H1 (cell line): ENCODE data around the gene TEAD1. TPM values are rescaled to one million over a fixed set of nuclear protein-coding genes. Genes with fewer than 3 reads are reported as not detected.

Source experiments
- CTCF ChIA-PET: fragments of 300-600 bp; sonication (Branson Sonifier 250); formaldehyde crosslinking; loops from one replicate; lab custom pipeline; 2021; ENCODE audit not compliant: partially characterized antibody; lab: Charles Lee
- POLR2A ChIA-PET: fragments of 300-600 bp; sonication (Branson Sonifier 250); formaldehyde crosslinking; loops from one replicate; lab custom pipeline; 2021; ENCODE audit warnings: inconsistent platforms; ENCODE audit not compliant: partially characterized antibody; lab: Charles Lee
- DNase-seq, 2 experiments: peaks; one replicate each; pipeline versions ENCODE4 v3.0.0 to v3.0.0-alpha.2; 2010 to 2022; ENCODE audit warnings: low spot score in 2 of 2, low read depth in 1 of 2, mixed read lengths in 1 of 2
- FAIRE-seq: peaks from 2 replicates; lab custom pipeline; 2011; peaks lifted over from hg19 to GRCh38; lab: Jason Lieb, UNC
- H2AFZ ChIP-seq: 2 replicates; pipeline ENCODE4 v1.8.1; 2012; ENCODE audit warnings: low read length, inconsistent platforms
- H2AK5ac ChIP-seq: 2 replicates; pipeline ENCODE4 v1.6.1; 2013; ENCODE audit warnings: low read depth, low read length
- H2BK120ac ChIP-seq: replicated peaks from 2 replicates; pipeline ENCODE3; 2013; ENCODE audit warnings: low read depth, low read length, inconsistent platforms
- H2BK12ac ChIP-seq: 2 replicates; pipeline ENCODE4 v1.6.1; 2013; ENCODE audit warnings: low read depth, low read length
- H2BK15ac ChIP-seq: 2 replicates; pipeline ENCODE4 v1.6.1; 2013; ENCODE audit warnings: low read length
- H2BK20ac ChIP-seq: 2 replicates; pipeline ENCODE4 v1.6.1; 2013; ENCODE audit warnings: low read length
- H2BK5ac ChIP-seq: 2 replicates; pipeline ENCODE4 v1.6.1; 2013; ENCODE audit warnings: low read depth, low read length
- H3K14ac ChIP-seq: 2 replicates; pipeline ENCODE4 v1.6.1; 2013; ENCODE audit warnings: inconsistent platforms; ENCODE audit not compliant: insufficient read length
- H3K18ac ChIP-seq: 2 replicates; pipeline ENCODE4 v1.6.1; 2013; ENCODE audit warnings: low read length; ENCODE audit errors: extremely low read depth
- H3K23ac ChIP-seq: 2 replicates; pipeline ENCODE4 v1.6.1; 2013; ENCODE audit warnings: inconsistent platforms; ENCODE audit not compliant: insufficient read length
- H3K23me2 ChIP-seq: 2 replicates; pipeline ENCODE4 v1.6.1; 2013; ENCODE audit warnings: low read depth, low read length
- H3K27ac ChIP-seq: 2 replicates; pipeline ENCODE4 v1.6.1; 2011; ENCODE audit warnings: low read depth, low read length, inconsistent platforms
- H3K27me3 ChIP-seq, 4 experiments: replicated peaks in 1 of 4; 1 replicate in 1 of 4; 2 replicates in 3 of 4; pipeline versions ENCODE4 v1.6.1 to v1.8.1; 2011 to 2013; ENCODE audit warnings: low read length in 3 of 4, mild to moderate bottlenecking in 3 of 4, inconsistent platforms in 2 of 4, mixed read lengths in 2 of 4, moderate library complexity in 1 of 4; ENCODE audit not compliant: control insufficient read depth in 3 of 4, insufficient read depth in 3 of 4; ENCODE audit errors: extremely low read depth in 1 of 4
- H3K36me3 ChIP-seq, 4 experiments: 2 replicates each; pipeline versions ENCODE4 v1.6.1 to v1.8.1; 2011 to 2013; ENCODE audit warnings: mild to moderate bottlenecking in 4 of 4, low read length in 3 of 4, moderate library complexity in 2 of 4, control low read depth in 1 of 4, inconsistent platforms in 1 of 4; ENCODE audit not compliant: insufficient read depth in 4 of 4, control insufficient read depth in 2 of 4
- H3K4ac ChIP-seq: replicated peaks from 2 replicates; pipeline ENCODE3; 2013; ENCODE audit warnings: low read length, low read depth, mixed read lengths, inconsistent platforms; ENCODE audit not compliant: insufficient read length
- H3K4me1 ChIP-seq, 4 experiments: replicated peaks in 1 of 4; 1 replicate in 1 of 4; 2 replicates in 3 of 4; pipeline versions ENCODE4 v1.6.1 to v1.8.1; 2011 to 2013; ENCODE audit warnings: low read length in 3 of 4, inconsistent platforms in 2 of 4, mixed read lengths in 1 of 4; ENCODE audit not compliant: insufficient read depth in 4 of 4, control insufficient read depth in 3 of 4
- H3K4me2 ChIP-seq, 2 experiments: 2 replicates each; pipeline versions ENCODE4 v1.6.1 to v1.8.1; 2011 to 2013; ENCODE audit warnings: low read depth in 2 of 2, low read length in 2 of 2, control low read depth in 1 of 2, inconsistent platforms in 1 of 2, mild to moderate bottlenecking in 1 of 2; ENCODE audit not compliant: insufficient read depth in 1 of 2
- H3K4me3 ChIP-seq, 4 experiments: fragments of 200-600, 300-600 bp in 1 of 4; sonication (generic), shearing (Covaris generic), sonication (Bioruptor Twin) in 1 of 4; 2 replicates each; pipeline versions ENCODE4 v1.5.1 to v1.8.1; 2011 to 2016; ENCODE audit warnings: low read length in 4 of 4, low read depth in 3 of 4, control low read depth in 2 of 4, inconsistent platforms in 2 of 4, mild to moderate bottlenecking in 2 of 4, mixed read lengths in 1 of 4, moderate library complexity in 1 of 4; ENCODE audit not compliant: insufficient read depth in 2 of 4; ENCODE audit errors: extremely low read depth in 1 of 4
- H3K56ac ChIP-seq: replicated peaks from 2 replicates; pipeline ENCODE3; 2013; ENCODE audit warnings: low read depth, mild to moderate bottlenecking, mixed read lengths, low read length, inconsistent platforms; ENCODE audit not compliant: insufficient read length
- H3K79me1 ChIP-seq: 2 replicates; pipeline ENCODE4 v1.6.1; 2013; ENCODE audit warnings: low read depth, low read length, control low read depth
- H3K79me2 ChIP-seq, 2 experiments: 2 replicates each; pipeline versions ENCODE4 v1.6.1 to v1.8.1; 2012 to 2013; ENCODE audit warnings: low read length in 2 of 2, mild to moderate bottlenecking in 2 of 2, inconsistent platforms in 1 of 2; ENCODE audit not compliant: insufficient read depth in 2 of 2, control insufficient read depth in 1 of 2
- H3K9ac ChIP-seq, 4 experiments: replicated peaks in 1 of 4; 1 replicate in 1 of 4; 2 replicates in 3 of 4; pipeline versions ENCODE4 v1.6.1 to v1.8.1; 2011 to 2013; ENCODE audit warnings: low read depth in 3 of 4, low read length in 3 of 4, control low read depth in 2 of 4, mild to moderate bottlenecking in 2 of 4, moderate library complexity in 2 of 4, inconsistent platforms in 1 of 4; ENCODE audit errors: extremely low read depth in 1 of 4
- H3K9me3 ChIP-seq, 2 experiments: 2 replicates each; pipeline versions ENCODE4 v1.6.1 to v1.8.1; 2012 to 2013; ENCODE audit warnings: mild to moderate bottlenecking in 2 of 2, moderate library complexity in 2 of 2, control low read depth in 1 of 2, inconsistent platforms in 1 of 2, low read depth in 1 of 2, low read length in 1 of 2, mixed read lengths in 1 of 2; ENCODE audit not compliant: insufficient read depth in 2 of 2
- H4K20me1 ChIP-seq, 2 experiments: replicated peaks in 1 of 2; 2 replicates each; pipeline versions ENCODE3 to v1.8.1; 2011 to 2013; ENCODE audit warnings: inconsistent platforms in 2 of 2, low read length in 2 of 2, mild to moderate bottlenecking in 1 of 2; ENCODE audit not compliant: insufficient read depth in 2 of 2, control insufficient read depth in 1 of 2
- H4K5ac ChIP-seq: 2 replicates; pipeline ENCODE4 v1.6.1; 2013; ENCODE audit warnings: low read length, low read depth, mixed read lengths, inconsistent platforms; ENCODE audit not compliant: insufficient read length
- H4K8ac ChIP-seq: 2 replicates; pipeline ENCODE4 v1.8.0; 2013; ENCODE audit warnings: mild to moderate bottlenecking, moderate library complexity, low read length, inconsistent platforms; ENCODE audit not compliant: insufficient read depth; ENCODE audit errors: extremely low read depth
- H4K91ac ChIP-seq: replicated peaks from 2 replicates; pipeline ENCODE3; 2013; ENCODE audit warnings: low read length, mixed read lengths, inconsistent platforms; ENCODE audit not compliant: insufficient read length
- ASH2L ChIP-seq: fragments of 200-600, 300-600 bp; sonication (generic); IDR thresholded peaks from one replicate; pipeline ENCODE4 v1.7.1; 2017; ENCODE audit warnings: low read length
- CREB1 ChIP-seq: IDR thresholded peaks from 2 replicates; pipeline ENCODE4 v1.6.1; 2012; ENCODE audit warnings: inconsistent platforms
- CTCF ChIP-seq, 3 experiments: IDR thresholded peaks; 1 replicate in 2 of 3; 2 replicates in 1 of 3; pipeline versions ENCODE4 v1.5.1 to v1.6.1; 2011; ENCODE audit warnings: low read length in 3 of 3, mild to moderate bottlenecking in 3 of 3, inconsistent platforms in 2 of 3, low read depth in 1 of 3, moderate library complexity in 1 of 3; ENCODE audit not compliant: insufficient read depth in 1 of 3; ENCODE audit errors: control extremely low read depth in 1 of 3
- HDAC6 ChIP-seq: IDR thresholded peaks from one replicate; pipeline ENCODE4 v1.7.1; 2012; ENCODE audit warnings: low read depth, mild to moderate bottlenecking, inconsistent platforms, low read length, moderate library complexity
- KDM5A ChIP-seq: fragments of 200-600 bp; IDR thresholded peaks from 2 replicates; pipeline ENCODE4 v1.7.1; 2012; ENCODE audit warnings: mild to moderate bottlenecking, low read length, inconsistent platforms, mixed read lengths
- RBBP5 ChIP-seq: IDR thresholded peaks from 2 replicates; pipeline ENCODE4 v1.7.1; 2012; ENCODE audit warnings: low read depth, mild to moderate bottlenecking, inconsistent platforms, low read length, moderate library complexity, borderline replicate concordance
- SP2 ChIP-seq: IDR thresholded peaks from 2 replicates; pipeline ENCODE4 v1.6.1; 2012; ENCODE audit warnings: mild to moderate bottlenecking, low read length, inconsistent platforms
- TCF12 ChIP-seq: IDR thresholded peaks from 2 replicates; pipeline ENCODE4 v1.6.1; 2011; ENCODE audit warnings: low read depth, mild to moderate bottlenecking, low read length
- WGBS, 2 experiments: shearing (Covaris generic) in 1 of 2; methylation state at CpG; one replicate each; pipeline versions ENCODE4 v1.1.6 to v1.1.7; 2013 to 2015; ENCODE audit warnings: low lambda C conversion rate in 2 of 2, mixed read lengths in 2 of 2, inconsistent platforms in 1 of 2, low coverage in 1 of 2, missing lambda C conversion rate in 1 of 2; ENCODE audit not compliant: insufficient replicate concordance in 2 of 2, insufficient coverage in 1 of 2, insufficient read length in 1 of 2; ENCODE audit errors: extremely low coverage in 1 of 2, missing lambda C conversion rate in 1 of 2; 5-methylcytosine and 5-hydroxymethylcytosine counted together
- polyA plus RNA-seq, 7 experiments: library from polyadenylated mRNA; depleted of rRNA in 3 of 7; stranded (reverse) in 5 of 7; unstranded in 2 of 7; fragments of >200 nt in 5 of 7; fragments of 200-250 nt in 2 of 7; gene quantifications; 1 replicate in 5 of 7; 2 replicates in 1 of 7; 4 replicates in 1 of 7; pipeline versions ENCODE4 v1.2.1 to v1.2.3, GENCODE V29; 2011 to 2013; ENCODE audit warnings: missing spikeins in 2 of 7, mixed read lengths in 2 of 7
- total RNA-seq: library from RNA; stranded (reverse); fragmentation: NEBNext Ultra II Directional; extraction: Animal tissue kit (Norgen Biotek cat#: 25700); gene quantifications from 2 replicates; pipeline ENCODE4 v1.2.1, GENCODE V29; 2021
- TF ChIP-seq, protein P1 (sequence below): IDR thresholded peaks from 2 replicates; pipeline ENCODE4 v1.6.1; 2011; ENCODE audit warnings: low read length, improper control_type of control experiment

Gene TEAD1
- total and polyA plus RNA-seq, 2 of the 8 experiments (the other 6 are each of a cell fraction or from before 2014, with no cell fraction given): 15.6 to 67.4 TPM

DNA sequence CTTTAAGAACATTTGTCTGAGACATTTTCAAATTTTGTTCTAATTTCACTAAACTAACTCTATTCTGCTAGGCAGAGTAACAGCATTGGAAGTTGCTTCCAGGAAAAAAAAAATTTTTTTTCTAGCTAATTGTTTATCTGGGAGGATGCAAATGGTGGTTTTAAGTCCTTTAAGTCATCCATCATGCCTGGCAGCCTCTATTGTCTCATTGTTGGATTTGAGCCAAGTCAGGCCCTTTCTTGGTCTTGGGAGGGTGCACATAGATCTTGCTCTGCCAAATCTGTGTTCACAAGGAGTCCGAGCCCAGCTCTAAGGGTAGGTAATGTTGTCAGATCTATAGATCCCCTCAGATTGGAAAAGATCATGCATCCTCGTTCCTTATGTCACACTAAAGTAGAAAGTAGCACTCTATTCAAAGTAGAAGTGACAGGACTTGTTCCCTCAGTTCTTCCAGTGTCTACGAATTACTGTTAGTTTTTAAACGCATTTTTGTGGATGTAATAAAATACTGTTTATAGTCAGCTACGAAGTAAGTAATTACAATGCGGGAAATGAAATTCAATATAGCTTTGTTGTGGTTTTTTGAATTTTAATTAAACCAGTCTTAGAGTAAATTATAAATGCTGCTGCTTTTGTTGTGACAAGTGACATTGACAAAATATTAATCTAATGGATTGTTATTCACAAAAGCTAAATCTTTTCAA is 168.9 kb downstream of the TEAD1 start:
- WGBS, 2 experiments: 86% methylated on average over 6 of the region's 6 CpGs; no CpG with 5 or more reads in 1 of the 2 experiments
- no peak for FAIRE-seq
- no peak overlapping the region for H3K9ac ChIP-seq
- H3K14ac ChIP-seq: no peak overlapping the region
- no peaks in the 10 kb centered on the region for H3K9me3 ChIP-seq
- H2AK5ac ChIP-seq: no peak overlapping the region
- no peaks in the 10 kb centered on the region; the same call in none of the 2 replicates for H3K79me1 ChIP-seq
- no peaks in the 10 kb centered on the region for H4K20me1 ChIP-seq
- H3K56ac ChIP-seq: no peak overlapping the region
- no peak overlapping the region for H3K4ac ChIP-seq
- no peak overlapping the region for H2BK120ac ChIP-seq
- H3K36me3 ChIP-seq: no peaks in the 10 kb centered on the region
- H2BK5ac ChIP-seq: no peak overlapping the region
- H3K4me3 ChIP-seq: no peak overlapping the region
- H2BK15ac ChIP-seq: no peak overlapping the region
- peaks cover 8 to 41% (median 19%) of the 10 kb centered on the region in 4 experiments; a peak in 6 of 7 replicates for H3K4me1 ChIP-seq
- ChIA-PET CTCF (interaction anchor here (0.6 to 1.6 kb wide), 7 partner anchors 8 to 121 kb away, joined by 3 to 6 read pairs (median 4); no protein-coding TSS in a partner anchor), POLR2A (interaction anchor here (0.9 to 2.7 kb wide), 3 partner anchors 21 to 73 kb away, joined by 3 to 12 read pairs (median 3); no protein-coding TSS in a partner anchor)
- no peak overlapping the region for H2BK12ac ChIP-seq
- no peaks in the 10 kb centered on the region for H3K23me2 ChIP-seq
- no peak overlapping the region for H3K4me2 ChIP-seq
- H4K5ac ChIP-seq: no peak overlapping the region
- DNase-seq: no peak
- H3K79me2 ChIP-seq: peaks cover 0 to 79% of the 10 kb centered on the region in 2 experiments; a peak in 2 of 4 replicates
- H2AFZ ChIP-seq: no peak overlapping the region
- no peak overlapping the region for H3K23ac ChIP-seq
- no peaks in the 10 kb centered on the region for H3K27me3 ChIP-seq
- no peak overlapping the region for H4K91ac ChIP-seq
- H4K8ac ChIP-seq: no peak overlapping the region
- no peak overlapping the region for H3K18ac ChIP-seq
- H2BK20ac ChIP-seq: no peak overlapping the region
- H3K27ac ChIP-seq: no peak overlapping the region
- TF ChIP-seq KDM5A: no peak
- TF ChIP-seq TCF12: no peak
- TF ChIP-seq RBBP5: no peak
- TF ChIP-seq SP2: no peak
- TF ChIP-seq, protein P1, sequence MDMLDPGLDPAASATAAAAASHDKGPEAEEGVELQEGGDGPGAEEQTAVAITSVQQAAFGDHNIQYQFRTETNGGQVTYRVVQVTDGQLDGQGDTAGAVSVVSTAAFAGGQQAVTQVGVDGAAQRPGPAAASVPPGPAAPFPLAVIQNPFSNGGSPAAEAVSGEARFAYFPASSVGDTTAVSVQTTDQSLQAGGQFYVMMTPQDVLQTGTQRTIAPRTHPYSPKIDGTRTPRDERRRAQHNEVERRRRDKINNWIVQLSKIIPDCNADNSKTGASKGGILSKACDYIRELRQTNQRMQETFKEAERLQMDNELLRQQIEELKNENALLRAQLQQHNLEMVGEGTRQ: no peak
- TF ChIP-seq HDAC6: no peak
- no peak for TF ChIP-seq ASH2L
- no peak for TF ChIP-seq CTCF (IDR thresholded peaks at IDR 0.05; ENCODE audit: control extremely low read depth in 1 of 3, insufficient read depth in 1 of 3, low read depth in 1 of 3, low read length in 3 of 3)
- TF ChIP-seq CREB1: no peak
